ENCODE measurements around the gene TP53BP1. TPM values are rescaled to one million over a fixed set of nuclear protein-coding genes. Genes with fewer than 3 reads are reported as not detected.

Gene TP53BP1
- total and polyA plus RNA-seq, 2 of the 13 experiments (the other 11 are each of a cell fraction or from before 2014, with no cell fraction given), result 17.1 to 17.4 TPM

DNA sequence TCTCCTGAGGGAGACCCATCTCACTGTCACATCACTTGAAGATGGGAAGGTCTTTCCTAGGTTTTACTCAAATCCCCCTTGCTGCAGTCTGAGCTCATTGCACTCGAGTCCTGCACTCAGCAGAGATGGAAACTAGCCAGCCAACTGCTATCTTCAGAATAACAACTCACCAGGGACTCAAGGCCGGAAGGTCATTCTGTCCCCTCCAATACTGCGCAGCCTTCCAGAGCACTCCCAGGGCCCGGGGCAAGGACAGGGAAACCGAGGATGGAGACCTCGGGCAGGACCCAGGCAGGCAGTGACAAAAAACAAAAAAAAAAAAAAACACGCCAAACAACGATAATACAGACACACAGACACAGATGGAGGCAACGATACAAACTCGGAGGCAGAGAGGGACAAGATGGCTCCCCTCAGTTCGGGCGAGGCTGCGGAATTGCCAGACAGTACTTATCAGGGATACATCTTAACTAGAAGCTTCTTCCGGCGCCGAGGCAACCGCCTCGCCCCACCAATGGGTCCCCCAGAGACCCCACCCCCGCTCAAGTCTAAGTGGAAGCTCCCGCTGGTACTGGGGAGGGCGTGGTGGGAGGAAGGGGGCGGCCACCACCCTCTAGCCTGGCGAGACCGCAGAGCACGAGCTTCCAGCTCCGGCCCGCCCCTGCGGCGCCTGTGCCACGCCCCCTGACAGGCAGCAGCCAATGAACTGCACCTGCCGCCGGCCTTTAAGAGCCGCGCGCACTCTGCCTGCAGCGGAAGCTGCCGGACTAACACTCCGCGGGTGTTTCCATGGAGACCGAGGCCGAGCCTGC lies 17.4 kb upstream of the TP53BP1 start (continued):
- TF ChIP-seq ZNF260 (CRISPR knock-in tag; IDR thresholded peaks at IDR 0.05; ENCODE audit: borderline replicate concordance, low read depth) (no peak), NFYB (CRISPR knock-in tag; IDR thresholded peaks at IDR 0.05) (peak; percentile 89), NR3C1 (CRISPR knock-in tag; IDR thresholded peaks at IDR 0.05) (no peak), CHD2 (IDR thresholded peaks at IDR 0.05; ENCODE audit: low read depth, low read length) (peak; percentile 55; the same call in 1 of the 2 replicates), ZNF605 (CRISPR knock-in tag; IDR thresholded peaks at IDR 0.05) (peak; percentile 83), FOXA3 (CRISPR knock-in tag; IDR thresholded peaks at IDR 0.05) (no peak), SOX13 (IDR thresholded peaks at IDR 0.05) (no peak), SOX13 (CRISPR knock-in tag; conservative IDR thresholded peaks at IDR 0.05 in 1 of 2, IDR thresholded peaks at IDR 0.05 in 1 of 2) (0 out of 4 replicates have a peak, but pooled peaks of 1 of the 2 experiments have one; percentile 14), MIXL1 (CRISPR knock-in tag; IDR thresholded peaks at IDR 0.05) (0 out of 2 replicates have a peak, but pooled peaks have one; percentile 9), KLF16 (CRISPR knock-in tag; IDR thresholded peaks at IDR 0.05) (0 out of 4 replicates have a peak, but pooled peaks of 1 of the 2 experiments have one; percentile 52), SAFB2 (CRISPR knock-in tag; IDR thresholded peaks at IDR 0.05; ENCODE audit: borderline replicate concordance, low read depth) (no peak), ELF3 (CRISPR knock-in tag; IDR thresholded peaks at IDR 0.05) (0 out of 2 replicates have a peak, but pooled peaks have one; percentile 24), KAT7 (CRISPR knock-in tag; IDR thresholded peaks at IDR 0.05; ENCODE audit: borderline replicate concordance) (no peak), MXD4 (CRISPR knock-in tag; IDR thresholded peaks at IDR 0.05) (peak; percentile 84), ZNF891 (CRISPR knock-in tag; IDR thresholded peaks at IDR 0.05) (no peak), SIN3B (IDR thresholded peaks at IDR 0.05; ENCODE audit: low read length) (0 out of 2 replicates have a peak, but pooled peaks have one; percentile 41), RBM39 (IDR thresholded peaks at IDR 0.05; ENCODE audit: low read depth, low read length, poor library complexity, severe bottlenecking) (peak; percentile 79), POLR2A (IDR thresholded peaks at IDR 0.05; ENCODE audit: insufficient read depth in 1 of 2, low read depth in 2 of 2, low read length in 2 of 2) (peak; percentile 38 to 54; a peak in 3 of 4 replicates), MYC (CRISPR knock-in tag; IDR thresholded peaks at IDR 0.05; ENCODE audit: borderline replicate concordance) (peak; percentile 46; the same call in 1 of the 2 replicates), CEBPG (CRISPR knock-in tag; IDR thresholded peaks at IDR 0.05) (no peak), CBFB (CRISPR knock-in tag; IDR thresholded peaks at IDR 0.05) (peak; percentile 57; the same call in 1 of the 2 replicates), POLR2G (IDR thresholded peaks at IDR 0.05; ENCODE audit: low read depth, low read length) (0 out of 2 replicates have a peak, but pooled peaks have one; percentile 38)
- TF ChIP-seq, protein P1, sequence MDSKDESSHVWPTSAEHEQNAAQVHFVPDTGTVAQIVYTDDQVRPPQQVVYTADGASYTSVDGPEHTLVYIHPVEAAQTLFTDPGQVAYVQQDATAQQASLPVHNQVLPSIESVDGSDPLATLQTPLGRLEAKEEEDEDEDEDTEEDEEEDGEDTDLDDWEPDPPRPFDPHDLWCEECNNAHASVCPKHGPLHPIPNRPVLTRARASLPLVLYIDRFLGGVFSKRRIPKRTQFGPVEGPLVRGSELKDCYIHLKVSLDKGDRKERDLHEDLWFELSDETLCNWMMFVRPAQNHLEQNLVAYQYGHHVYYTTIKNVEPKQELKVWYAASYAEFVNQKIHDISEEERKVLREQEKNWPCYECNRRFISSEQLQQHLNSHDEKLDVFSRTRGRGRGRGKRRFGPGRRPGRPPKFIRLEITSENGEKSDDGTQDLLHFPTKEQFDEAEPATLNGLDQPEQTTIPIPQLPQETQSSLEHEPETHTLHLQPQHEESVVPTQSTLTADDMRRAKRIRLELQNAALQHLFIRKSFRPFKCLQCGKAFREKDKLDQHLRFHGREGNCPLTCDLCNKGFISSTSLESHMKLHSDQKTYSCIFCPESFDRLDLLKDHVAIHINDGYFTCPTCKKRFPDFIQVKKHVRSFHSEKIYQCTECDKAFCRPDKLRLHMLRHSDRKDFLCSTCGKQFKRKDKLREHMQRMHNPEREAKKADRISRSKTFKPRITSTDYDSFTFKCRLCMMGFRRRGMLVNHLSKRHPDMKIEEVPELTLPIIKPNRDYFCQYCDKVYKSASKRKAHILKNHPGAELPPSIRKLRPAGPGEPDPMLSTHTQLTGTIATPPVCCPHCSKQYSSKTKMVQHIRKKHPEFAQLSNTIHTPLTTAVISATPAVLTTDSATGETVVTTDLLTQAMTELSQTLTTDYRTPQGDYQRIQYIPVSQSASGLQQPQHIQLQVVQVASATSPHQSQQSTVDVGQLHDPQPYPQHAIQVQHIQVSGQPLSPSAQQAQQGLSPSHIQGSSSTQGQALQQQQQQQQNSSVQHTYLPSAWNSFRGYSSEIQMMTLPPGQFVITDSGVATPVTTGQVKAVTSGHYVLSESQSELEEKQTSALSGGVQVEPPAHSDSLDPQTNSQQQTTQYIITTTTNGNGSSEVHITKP (CRISPR knock-in tag; IDR thresholded peaks at IDR 0.05; ENCODE audit: low read depth), result peak; percentile 91
- TF ChIP-seq, protein P2, sequence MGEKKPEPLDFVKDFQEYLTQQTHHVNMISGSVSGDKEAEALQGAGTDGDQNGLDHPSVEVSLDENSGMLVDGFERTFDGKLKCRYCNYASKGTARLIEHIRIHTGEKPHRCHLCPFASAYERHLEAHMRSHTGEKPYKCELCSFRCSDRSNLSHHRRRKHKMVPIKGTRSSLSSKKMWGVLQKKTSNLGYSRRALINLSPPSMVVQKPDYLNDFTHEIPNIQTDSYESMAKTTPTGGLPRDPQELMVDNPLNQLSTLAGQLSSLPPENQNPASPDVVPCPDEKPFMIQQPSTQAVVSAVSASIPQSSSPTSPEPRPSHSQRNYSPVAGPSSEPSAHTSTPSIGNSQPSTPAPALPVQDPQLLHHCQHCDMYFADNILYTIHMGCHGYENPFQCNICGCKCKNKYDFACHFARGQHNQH (CRISPR knock-in tag; IDR thresholded peaks at IDR 0.05), result peak; percentile 82; the same call in 1 of the 2 replicates
- TF ChIP-seq, protein P3, sequence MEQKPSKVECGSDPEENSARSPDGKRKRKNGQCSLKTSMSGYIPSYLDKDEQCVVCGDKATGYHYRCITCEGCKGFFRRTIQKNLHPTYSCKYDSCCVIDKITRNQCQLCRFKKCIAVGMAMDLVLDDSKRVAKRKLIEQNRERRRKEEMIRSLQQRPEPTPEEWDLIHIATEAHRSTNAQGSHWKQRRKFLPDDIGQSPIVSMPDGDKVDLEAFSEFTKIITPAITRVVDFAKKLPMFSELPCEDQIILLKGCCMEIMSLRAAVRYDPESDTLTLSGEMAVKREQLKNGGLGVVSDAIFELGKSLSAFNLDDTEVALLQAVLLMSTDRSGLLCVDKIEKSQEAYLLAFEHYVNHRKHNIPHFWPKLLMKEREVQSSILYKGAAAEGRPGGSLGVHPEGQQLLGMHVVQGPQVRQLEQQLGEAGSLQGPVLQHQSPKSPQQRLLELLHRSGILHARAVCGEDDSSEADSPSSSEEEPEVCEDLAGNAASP (CRISPR knock-in tag; IDR thresholded peaks at IDR 0.05; ENCODE audit: borderline replicate concordance), result peak; percentile 24; the same call in 1 of the 2 replicates

All from HepG2 (cell line).